HS-27A (cell line): ENCODE measurements around the gene CFAP97D1.

Source experiments
- DNase-seq: peaks from one replicate; pipeline ENCODE4 v3.0.0-alpha.2; 2012; ENCODE audit warnings: low read depth, missing footprints

The CFAP97D1 gene

DNA sequence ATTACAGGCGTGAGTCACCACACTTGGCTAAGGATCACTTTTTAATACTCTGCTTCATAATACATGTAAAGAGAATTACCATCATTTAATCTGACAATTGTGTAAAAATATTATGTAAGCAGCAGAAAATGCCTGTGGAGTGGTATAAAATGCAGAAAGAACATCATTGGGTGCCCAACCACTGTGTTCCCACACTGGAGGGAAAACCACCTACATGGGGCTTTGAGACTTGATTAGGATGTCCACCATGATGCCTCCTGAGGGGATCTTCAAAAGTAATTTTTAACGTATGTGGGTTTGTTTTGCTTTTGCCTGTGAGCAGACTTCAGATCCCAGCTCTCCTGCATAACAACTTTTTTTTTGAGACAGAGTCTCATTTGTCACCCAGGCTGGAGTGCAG lies 18.8 kb downstream of the CFAP97D1 start:
- no peak for DNase-seq

DNA sequence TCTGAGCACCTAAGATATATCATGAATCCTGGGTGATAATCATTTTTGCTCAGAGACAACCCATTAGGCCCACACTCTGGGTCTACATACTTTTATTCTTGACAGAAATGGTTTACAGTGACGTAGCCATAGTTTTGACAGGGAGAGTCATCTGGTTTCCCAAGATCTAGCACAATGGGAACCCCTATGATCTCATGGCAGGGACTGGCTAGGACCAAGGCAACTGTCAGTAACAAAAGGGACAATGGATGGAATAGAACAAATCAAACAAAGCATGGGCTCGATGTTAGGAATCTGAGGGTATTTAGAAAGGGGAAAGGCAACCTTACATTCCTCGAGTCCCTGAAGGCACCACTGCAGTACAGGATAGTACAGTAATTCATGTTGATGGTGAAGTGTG lies 20.5 kb downstream of the CFAP97D1 start:
- no peak for DNase-seq

DNA sequence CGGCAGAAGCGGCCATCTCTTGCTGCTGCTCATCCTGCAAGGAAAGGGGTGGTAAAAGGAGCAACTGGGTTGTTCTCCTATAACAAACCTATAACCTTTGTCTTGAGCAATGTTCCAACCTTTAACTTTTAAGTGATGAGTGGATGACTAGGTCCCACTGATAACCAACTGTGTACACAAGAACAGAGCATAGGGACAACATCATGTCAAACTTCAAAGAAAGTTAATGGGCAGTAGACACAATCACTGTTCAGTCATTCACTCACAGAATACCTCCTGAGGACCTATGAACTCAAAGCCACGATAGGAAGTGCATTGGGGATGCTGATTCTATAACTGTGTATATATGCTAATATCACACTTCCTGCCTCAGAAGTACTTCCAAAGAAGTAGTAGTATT lies 21.6 kb downstream of the CFAP97D1 start:
- DNase-seq, result no peak

DNA sequence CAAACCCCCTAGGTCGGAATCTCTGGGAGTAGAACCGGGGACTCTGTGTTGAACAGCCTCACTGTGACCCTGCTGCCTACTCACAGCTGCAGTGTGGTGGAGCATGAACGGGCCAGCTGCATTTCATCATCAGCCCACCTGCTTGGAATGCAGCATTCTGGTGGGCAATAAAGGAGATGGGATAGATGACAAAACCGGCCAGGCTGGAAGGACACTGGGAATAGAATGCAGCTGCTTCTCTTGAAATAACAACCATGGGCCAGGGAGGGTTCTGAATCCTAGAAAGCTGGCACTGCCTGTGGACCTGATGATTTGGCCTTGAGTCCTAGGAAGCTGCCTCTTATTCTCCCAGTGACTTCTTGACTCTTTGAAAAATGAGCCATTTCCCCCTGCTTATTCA lies 23.5 kb downstream of the CFAP97D1 start:
- no peak for DNase-seq

DNA sequence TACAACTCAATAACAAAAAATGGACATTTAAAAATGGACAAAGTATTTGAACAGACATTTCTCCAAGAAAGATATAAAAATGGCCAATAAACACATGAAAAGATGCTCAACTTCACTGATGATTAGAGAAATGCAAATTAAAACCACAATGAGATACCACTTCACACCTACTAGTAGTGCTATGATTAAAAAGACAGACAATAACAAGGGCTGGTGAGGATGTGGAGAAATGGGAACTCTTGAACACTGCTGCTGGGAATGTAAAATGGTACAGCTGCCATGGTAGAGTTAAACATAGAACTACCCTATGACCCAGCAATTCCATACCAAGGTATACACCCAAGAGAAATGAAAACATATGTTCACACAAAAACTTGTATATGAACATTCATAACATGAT lies 24.9 kb downstream of the CFAP97D1 start:
- DNase-seq, result no peak

- no peak for DNase-seq
These were observed 27.8 kb downstream of the CFAP97D1 start for GRCh38 chr17:43808076-43808475.

GRCh38 chr17:43809121-43809520 lies 28.9 kb downstream of the CFAP97D1 start:
- DNase-seq, result no peak

GRCh38 chr17:43810226-43810715 lies 30.0 kb downstream of the CFAP97D1 start:
- DNase-seq, result no peak

- DNase-seq, result no peak
These were observed 30.6 kb downstream of the CFAP97D1 start for GRCh38 chr17:43810823-43811222.

- no peak for DNase-seq
These were observed 32.4 kb downstream of the CFAP97D1 start for GRCh38 chr17:43812396-43813265.

DNA sequence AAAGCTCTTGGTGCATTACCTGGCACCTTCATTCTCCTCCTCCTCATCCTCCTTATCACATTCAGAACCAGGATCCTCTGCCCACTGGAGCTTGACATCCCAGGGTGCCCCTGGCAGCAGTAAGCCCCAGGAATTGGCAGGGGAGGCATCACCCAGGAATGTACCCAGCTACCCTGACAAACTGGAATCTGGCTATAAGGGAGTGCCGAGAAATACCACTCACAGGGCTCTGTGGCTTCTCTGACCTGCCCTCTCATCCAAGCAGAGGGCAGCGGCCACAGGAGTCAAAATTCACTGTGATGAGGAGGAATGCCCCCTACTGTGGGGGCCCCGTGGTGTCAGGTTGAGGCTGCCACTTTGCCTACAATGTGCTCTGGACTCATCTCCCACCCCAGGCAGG lies 33.2 kb downstream of the CFAP97D1 start:
- DNase-seq, result no peak

- DNase-seq, result no peak
These were observed 33.8 kb downstream of the CFAP97D1 start for GRCh38 chr17:43814026-43814425.

DNA sequence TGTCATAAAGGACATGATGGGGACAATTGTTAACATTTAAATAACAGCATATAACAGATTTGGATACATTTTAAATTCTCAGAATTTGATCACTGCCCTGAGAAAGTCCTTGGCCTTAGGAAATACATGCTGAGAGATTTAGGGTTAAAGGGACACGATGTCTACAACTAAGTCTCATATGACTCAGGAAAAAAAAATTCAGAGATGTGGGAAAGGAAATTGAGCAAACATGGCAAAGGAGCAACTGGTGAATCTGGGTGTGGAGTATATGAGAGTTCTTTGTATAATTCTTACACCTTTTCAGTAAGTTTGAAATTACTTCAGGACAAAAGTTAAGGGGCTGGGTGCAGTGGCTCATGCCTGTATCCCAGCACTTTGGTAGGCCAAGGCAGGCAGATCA lies 34.5 kb downstream of the CFAP97D1 start:
- no peak for DNase-seq

DNA sequence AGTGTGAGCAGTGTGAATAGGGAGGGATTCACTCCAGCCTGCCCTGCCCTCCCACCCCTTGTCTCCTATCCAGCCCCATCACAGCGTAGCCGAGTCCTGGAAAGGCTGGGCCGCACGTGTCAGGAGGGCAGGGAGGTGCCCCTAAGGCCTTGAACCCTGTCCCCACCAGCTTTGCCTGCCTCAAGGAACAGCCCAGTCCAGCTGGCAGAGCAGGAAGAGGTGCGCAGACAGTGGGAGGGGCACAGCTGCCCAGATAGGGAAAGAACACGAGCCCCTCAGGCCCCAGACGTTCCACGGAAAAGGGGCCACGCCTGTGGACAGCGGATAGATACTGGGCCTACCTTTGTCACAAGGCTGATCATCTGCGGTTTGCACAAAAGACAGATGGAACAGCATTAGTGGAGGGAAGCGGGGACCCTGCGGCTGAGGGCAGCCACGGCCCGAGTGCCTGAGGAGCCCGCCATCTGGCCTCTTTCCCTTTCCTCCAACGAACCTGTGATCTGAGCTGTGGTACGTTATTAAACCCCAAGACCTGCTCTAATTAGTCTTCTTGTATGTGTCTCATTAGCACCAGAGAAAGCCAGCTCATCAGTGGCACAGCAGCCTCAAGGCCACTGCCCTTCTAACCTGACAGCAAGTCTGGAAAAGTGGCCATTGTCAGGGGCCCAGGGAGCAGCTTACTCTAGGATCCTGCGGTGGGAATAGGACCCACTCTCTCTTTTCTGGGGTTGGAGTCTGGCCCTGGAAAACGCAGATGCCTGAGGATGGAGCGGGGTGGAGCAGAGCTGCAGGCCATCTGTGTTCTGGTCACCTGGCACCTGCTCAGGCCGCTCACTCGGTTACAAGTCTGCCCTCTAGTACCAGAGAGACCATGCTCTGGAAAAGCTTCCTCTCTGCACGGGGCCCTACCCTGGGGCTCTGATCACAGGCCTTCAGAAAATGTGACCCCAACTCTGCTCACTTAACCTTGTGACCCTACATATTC lies 36.4 kb downstream of the CFAP97D1 start:
- no peak for DNase-seq

DNA sequence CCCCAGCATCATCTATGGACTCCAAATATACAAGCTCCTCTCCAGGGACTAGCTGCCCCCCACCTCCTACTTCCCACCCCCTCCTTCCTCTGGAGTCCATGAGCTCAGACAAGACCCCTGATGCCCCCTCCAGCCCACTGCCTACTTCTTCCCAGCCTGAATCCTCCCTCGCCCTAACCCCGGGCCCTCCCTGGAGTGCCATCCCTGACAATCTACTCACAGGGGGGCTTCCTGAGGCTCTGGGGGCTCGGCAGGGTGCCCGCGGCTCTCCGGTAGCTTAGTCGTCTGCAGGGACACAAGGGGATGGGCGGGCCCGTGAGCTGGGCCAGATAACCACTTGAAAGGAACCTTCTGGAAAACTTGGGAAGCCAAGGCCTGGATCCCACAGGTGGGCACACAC lies 37.6 kb downstream of the CFAP97D1 start:
- DNase-seq, result no peak

- no peak for DNase-seq
These were observed 38.7 kb downstream of the CFAP97D1 start for GRCh38 chr17:43818966-43819365.

DNA sequence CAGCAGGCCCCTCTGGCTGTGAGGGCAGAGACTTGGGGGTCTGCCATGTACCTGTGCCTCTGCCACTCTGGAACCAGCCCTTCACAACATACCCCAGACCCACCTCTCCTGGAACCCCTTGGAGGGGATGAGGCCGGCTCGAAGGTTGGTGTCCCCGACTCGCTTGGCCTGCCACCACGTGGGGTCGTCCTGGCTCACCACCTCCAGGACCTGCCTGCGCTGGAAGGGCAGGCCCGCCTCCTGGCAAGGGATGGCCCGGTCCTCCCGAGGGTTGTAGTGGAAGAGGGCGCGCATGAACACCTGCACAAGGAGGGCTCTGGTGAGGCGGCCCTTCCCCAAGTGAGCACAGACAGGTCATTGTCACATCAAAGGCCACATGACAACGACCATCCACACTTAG lies 40.5 kb downstream of the CFAP97D1 start:
- no peak for DNase-seq

DNA sequence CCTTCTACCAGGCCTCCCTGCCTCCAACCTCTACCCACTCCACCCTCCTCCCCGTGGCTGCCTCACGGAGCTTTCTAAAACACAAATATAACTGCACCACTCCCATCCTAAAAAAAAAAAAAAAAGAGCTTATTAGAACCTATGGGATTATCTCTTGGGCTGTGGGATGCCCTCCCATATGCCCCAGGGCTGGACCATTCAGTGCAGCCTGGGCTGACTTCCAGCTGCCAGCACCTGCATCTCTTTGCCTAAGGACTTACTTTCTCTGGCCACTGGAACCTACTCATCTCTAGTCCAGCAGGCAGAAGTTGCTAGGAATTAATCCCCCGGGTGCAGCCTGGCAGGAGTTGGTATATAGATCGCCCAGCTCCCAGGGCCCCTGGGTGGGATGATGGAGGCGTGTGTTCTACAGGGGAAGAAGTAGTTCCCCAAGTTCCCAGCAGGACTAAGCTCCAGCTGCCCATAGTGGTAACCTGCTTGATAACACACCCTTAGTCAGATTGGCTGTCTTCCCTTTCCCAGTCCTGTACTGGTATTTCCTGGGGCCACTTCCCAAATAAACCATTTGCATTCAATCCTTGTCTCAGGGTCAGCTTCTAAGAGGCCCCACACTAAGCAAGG lies 42.4 kb downstream of the CFAP97D1 start:
- DNase-seq, result no peak

DNA sequence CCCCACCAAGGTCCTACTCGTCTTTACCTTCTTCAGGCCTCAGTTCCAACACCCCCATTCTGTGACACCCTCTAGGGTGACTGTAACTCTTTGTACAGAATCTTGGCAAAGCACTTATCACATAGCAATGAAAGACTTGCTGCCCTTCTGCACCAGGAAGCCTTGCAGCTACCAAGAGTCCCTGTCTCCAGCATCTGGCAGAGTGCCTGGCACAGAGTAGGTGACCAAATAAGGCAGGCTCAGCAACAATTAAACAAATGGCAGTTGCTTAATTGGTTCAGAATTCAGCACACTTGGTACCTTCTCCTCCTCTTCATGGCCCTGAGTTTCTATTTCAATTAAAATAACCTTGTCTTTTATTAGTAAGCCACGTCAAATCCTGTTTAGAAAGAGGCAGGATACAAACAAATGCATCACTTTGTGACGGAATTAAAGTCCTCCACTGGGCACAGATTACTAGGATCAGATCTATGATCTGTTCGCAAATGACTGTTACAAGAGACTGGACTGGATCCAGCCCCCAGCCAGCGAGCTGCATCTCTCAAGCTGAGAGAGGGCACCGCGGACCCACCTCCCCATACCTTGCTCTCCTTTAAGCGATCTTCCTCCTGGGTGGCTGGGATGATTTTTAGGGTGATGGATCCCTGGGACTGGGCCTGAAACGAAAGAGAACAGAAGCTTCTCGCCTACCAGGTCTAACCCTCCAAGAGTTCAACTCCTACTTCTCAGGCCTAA lies 43.3 kb downstream of the CFAP97D1 start:
- no peak for DNase-seq

DNA sequence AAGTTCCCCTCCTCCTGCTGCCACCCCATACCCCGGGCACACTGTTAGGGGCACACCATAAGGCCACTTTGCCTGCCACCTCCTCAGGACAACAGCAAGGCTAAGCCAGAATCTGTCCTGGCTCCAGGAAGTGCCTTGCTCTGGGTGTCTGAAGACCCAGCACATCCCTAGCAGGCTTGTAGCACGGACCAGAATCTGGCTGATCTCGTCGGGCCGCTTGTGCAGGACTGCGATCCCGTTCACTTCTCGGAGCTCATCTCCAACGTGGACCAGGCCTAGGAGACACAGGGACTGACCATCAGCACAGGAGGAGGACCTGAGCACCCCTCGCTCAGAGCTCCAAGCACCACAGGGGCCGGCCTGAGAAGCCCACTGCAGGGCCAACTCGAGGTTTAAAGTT lies 45.3 kb downstream of the CFAP97D1 start:
- DNase-seq, result no peak

GRCh38 chr17:43826206-43826605 lies 46.0 kb downstream of the CFAP97D1 start:
- no peak for DNase-seq

- DNase-seq, result no peak
These were observed 47.4 kb downstream of the CFAP97D1 start for GRCh38 chr17:43827596-43827995.
